ENCODE data around the gene SIGLEC12. TPM values are rescaled to one million over a fixed set of nuclear protein-coding genes. Genes with fewer than 3 reads are reported as not detected.
"Not testable (repeated sequence)": the region's sequence is repeated elsewhere in the genome, so short reads cannot be mapped to it uniquely, and the experiment has no call there.

SIGLEC12 gene
- total RNA-seq, 1 donor from 2014 or later, result 1.9 TPM

- no peak for DNase-seq (ENCODE audit: low spot score)
These were observed 15.5 kb downstream of the SIGLEC12 start for GRCh38 chr19:51485960-51486660.

DNA sequence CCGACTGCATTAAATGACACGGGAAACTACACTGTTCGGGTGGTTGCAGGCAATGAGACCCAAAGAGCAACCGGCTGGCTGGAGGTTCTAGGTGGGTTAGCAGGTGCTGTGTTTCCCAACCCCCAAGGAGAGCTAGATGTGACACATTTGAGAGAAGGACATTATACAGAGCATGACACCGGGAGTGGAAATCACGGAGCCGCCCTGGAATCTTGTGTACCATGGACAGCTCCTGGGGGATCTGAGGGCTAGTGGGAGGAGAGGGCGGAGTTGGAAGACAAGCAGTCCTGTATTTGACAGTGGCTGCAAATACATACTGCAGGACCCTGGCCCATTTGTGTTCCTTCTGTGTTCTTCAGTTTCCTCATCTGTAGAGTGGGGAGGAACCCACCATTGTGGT, 21.0 kb downstream of the SIGLEC12 start:
- no peak for DNase-seq (ENCODE audit: low spot score)

DNA sequence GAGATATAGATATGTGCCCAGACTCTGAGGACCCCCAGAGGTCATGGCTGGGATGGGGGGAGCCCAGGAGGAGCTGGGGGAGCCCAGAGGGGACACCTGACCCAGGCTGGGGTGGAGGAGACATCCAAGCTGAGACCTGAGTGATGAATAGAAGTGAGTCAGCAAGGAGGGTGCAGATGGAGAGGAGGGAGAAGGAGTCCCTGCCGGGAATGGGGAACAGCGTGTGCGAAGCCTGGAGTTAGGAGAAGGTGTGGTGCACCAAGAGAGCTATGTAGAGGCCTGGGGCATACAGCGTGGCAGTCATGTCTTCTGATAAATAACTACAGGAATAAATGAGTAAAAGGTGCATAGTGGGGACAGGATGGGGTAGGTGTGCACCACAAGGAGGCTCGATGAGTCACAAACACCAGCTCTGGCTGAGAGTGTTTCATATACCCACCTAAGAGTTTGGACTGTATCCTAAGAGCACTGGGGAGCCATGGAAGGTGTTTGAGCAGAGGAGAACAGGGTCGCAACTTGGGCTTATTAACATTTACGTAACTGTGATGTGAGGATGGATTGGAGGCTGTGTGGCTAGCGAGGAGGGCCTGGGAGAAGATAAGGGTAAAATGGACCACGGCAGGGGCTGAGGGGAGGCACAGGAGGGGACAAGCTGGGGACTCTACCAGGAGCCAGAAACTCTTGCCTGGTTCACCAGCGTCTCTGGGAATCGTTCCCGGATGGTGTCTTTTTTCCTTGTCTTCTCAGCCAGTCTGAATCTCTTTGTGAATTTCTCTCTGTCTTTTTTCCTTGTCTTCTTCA, 21.9 kb downstream of the SIGLEC12 start:
- DNase-seq (ENCODE audit: low spot score), result no peak

GRCh38 chr19:51478381-51479234, 23.0 kb downstream of the SIGLEC12 start, which contains the start of gene CEACAM18:
CEACAM18 (plus strand) TSS chr19:51478539.
- no peak for DNase-seq (ENCODE audit: low spot score)

GRCh38 chr19:51477344-51477743, 24.3 kb downstream of the SIGLEC12 start:
- DNase-seq (ENCODE audit: low spot score), result no peak

- no peak for DNase-seq (ENCODE audit: low spot score)
These were observed 25.4 kb downstream of the SIGLEC12 start for GRCh38 chr19:51476164-51476563.

DNA sequence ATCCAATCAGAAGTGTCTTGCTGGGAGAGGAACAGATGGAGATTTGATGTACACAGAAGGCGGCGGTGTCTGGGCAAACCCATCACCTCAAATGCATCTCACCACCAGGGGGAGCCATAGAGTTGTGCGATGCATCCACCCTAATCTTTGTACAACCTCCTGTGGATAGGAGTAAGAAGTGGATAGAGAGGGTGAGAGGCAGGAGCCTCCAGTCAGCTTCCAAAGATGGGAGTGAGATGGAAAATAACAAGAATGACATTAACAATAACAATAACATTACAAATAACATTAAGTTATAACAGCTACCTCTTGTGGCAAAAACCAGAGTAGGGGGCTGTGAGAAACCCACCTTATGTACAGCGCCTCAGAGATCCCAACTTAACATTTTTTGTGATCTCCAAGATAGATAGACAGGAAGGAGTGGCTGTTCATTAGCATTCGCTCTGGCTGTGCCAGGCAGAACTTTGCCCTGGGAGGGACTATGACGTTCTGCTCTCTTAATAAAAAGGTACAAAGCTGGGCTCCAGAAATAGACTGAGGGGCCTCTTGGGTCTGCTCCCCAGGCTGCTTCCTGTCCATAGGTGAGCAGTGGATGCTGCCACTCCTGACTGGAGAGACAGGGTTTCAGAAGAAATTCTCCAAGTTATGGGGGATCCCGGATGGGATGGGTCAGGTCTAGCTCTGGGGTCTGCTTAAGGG, 28.4 kb downstream of the SIGLEC12 start:
- no peak for DNase-seq (ENCODE audit: low spot score)

DNA sequence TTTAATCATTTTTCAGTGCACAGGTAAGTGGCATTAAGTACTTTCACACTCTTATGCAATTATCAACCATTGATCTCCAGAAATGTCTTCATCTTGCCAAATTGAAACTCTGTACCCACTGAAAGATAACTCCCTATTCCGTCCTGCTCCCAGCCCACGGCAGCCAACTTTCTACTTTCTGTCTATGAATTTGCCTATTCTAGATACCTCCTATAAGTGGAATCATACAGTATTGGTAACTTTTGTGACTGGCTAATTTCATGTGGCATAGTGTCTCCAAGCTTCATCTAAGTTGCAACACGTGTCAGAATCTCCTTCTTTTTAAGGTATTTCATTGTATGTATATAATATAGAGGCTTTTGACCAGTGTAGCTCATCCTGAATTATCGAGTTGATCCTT, 29.0 kb downstream of the SIGLEC12 start:
- DNase-seq (ENCODE audit: low spot score), result no peak

DNA sequence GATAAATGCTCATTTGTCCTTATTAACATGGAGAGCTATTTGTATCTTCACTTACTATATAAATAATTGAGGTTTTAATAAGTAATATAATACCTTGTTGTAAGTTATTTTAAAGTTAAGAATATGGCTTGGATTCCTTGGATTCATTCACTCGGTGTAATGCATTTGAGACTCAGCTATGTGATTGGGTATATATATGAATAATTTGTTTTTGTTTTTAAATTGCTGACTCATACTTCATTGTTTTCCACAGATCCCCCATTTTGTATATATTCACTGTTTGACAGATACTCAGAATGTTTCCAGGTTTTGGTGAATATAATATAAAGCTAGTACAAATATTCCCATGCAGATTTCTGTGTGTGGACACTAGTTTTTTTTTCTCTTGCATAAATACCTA, 30.1 kb downstream of the SIGLEC12 start:
- DNase-seq (ENCODE audit: low spot score), result no peak

GRCh38 chr19:51470966-51471365, 30.6 kb downstream of the SIGLEC12 start:
- DNase-seq (ENCODE audit: low spot score), result no peak

DNA sequence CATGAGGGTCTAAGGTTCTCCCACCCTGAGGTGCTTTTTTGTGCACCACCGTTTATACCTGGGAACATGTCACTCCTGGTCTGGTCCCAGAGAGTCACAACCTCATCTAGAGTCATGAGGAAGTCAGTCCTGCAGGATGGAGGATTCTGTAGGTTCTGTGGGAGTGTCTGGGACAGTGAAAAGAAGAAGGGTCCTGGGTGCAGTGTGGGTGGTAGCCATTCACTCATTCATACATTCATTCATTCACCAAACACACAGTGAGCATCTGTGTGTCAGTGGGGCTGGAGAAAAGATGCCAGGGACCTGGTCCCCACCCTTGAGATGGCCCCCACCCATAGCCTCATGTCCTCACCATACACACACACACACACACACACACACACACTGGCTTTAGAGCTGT, 32.0 kb downstream of the SIGLEC12 start:
- DNase-seq (ENCODE audit: low spot score), result no peak

GRCh38 chr19:51469162-51469561, 32.4 kb downstream of the SIGLEC12 start:
- no peak for DNase-seq (ENCODE audit: low spot score)

DNA sequence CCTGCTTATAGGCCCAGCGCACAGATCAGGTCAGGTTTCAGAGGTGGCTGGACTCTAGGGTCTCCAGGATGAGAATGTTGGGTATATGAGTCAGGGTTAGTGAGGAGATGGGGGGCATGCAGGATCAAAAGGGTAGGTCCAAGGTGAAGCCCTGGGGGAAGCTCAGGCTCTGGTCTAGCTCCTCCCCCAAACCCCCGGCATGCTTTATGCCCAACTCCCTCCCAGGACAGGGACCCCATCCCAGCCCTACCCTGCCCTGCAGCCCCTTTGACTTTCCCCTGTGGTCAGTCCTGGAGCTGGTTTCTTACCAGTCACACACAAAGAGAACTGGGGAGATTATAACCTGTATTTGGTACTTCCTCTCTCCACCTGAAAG, 33.1 kb downstream of the SIGLEC12 start:
- no peak for DNase-seq (ENCODE audit: low spot score)

DNA sequence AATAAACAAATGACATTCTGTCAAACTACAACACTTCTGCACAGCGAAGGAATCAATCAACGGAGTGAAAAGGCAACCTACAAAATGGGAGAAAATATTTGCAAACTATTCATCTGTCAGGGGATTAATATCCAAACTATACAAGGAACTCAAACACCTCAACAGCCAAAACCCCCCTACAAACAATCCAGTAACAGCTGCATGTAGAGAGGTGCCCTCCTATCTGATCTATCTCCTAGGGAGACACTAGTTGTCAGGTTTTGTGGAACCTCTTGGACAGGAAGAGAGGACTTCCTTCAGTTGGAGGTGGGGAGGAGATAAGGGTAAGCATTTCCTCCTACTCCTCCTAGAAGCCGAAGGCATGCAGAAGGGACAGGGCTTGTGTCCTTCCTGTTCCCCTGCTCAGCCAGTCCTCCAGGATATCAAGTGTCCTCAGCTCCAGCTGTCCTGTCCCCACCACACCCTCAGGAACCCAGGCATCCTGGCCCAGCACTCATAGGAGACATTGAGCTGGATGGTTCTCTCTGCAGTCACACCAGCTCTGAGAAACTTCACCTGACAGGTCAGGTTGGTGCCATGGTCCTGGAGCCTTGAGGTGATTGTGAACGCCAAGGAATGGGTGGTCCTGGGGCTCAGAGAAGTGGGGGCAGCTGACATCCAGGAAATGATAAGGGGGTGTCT, 33.6 kb downstream of the SIGLEC12 start:
- DNase-seq (ENCODE audit: low spot score), result no peak

- DNase-seq (ENCODE audit: low spot score), result no peak
These were observed 34.9 kb downstream of the SIGLEC12 start for GRCh38 chr19:51466723-51467122.

- DNase-seq (ENCODE audit: low spot score), result not testable (repeated sequence)
These were observed 37.5 kb downstream of the SIGLEC12 start for GRCh38 chr19:51463976-51464581.

GRCh38 chr19:51462681-51463080, 38.9 kb downstream of the SIGLEC12 start:
- DNase-seq (ENCODE audit: low spot score), result no peak

GRCh38 chr19:51462276-51462675, 39.3 kb downstream of the SIGLEC12 start:
- DNase-seq (ENCODE audit: low spot score), result no peak

DNA sequence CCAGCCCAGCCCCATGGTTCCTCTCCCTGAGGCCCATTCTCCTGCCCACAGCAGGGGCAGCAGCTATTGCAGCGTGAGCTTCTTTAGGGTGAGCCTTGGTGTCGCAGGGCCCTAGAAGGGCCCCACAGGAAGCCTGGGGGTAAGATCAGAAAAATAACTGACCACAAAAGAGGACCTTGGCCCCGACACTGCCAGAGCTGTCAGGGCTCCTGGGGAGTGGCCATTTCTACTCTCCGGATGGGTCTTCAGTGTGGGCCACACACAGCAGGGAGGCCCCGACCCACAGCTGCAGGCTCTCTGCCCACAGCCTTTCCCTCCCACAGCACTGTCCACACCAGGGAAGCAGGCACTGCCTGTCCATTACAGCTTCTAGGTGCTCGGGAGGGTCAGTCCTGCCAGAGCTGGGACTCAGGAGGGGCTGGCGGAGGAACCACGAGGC, 39.9 kb downstream of the SIGLEC12 start:
- no peak for DNase-seq (ENCODE audit: low spot score)
